ENCODE measurements around the gene DAGLB.

- TF ChIP-seq EZH2 (IDR thresholded peaks at IDR 0.05; ENCODE audit: insufficient read depth, poor library complexity, severe bottlenecking) (no peak), EZH2phosphoT487 (IDR thresholded peaks at IDR 0.05; ENCODE audit: insufficient read depth, low read depth) (no peak)
Observed at GRCh38 chr7:6476596-6477317, 29.0 kb upstream of the DAGLB start.

Data from GM23248 (cell line).